Stimulated activated CD8-positive, alpha-beta memory T cell treated with anti-CD3 and anti-CD28 coated beads, Interleukin-2, amount 100 ng/mL, for 48 hours (primary cell): Measurements from ENCODE around the gene OCSTAMP.

ENCODE experiments used
- DNase-seq, 2 donors: peaks; one replicate each; pipeline ENCODE4 v3.0.0-alpha.2; 2020; ENCODE audit warnings: low read depth in 2 of 2

Gene OCSTAMP

DNA sequence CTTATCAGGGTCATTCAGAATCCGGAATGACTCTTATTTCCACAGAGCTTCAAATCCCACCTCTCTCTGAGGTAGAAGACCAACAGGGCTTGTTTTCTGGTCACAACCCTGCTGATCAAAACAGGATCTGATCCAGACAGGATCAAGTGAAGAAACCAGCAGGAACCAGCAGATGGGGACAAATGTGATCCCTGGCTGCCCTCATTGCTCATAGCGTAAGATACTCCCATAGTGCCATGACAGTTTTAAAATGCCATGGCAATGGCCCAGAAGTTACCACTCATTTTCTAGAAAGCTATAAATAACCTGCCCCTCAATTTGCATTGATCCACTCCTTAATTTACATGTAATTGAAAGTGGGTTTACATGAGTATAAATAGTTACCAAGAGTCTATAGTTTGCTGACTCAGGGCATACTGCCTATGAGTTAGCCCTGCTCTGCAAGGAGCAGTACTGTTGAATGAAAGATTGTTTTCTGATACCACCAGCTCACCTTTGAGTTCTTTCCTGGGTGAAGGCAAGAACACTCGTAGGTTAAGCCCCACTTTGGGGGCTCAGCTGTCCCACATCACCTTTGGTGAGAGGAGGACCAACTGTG lies 30.9 kb downstream of the OCSTAMP start:
- DNase-seq, result no peak

DNA sequence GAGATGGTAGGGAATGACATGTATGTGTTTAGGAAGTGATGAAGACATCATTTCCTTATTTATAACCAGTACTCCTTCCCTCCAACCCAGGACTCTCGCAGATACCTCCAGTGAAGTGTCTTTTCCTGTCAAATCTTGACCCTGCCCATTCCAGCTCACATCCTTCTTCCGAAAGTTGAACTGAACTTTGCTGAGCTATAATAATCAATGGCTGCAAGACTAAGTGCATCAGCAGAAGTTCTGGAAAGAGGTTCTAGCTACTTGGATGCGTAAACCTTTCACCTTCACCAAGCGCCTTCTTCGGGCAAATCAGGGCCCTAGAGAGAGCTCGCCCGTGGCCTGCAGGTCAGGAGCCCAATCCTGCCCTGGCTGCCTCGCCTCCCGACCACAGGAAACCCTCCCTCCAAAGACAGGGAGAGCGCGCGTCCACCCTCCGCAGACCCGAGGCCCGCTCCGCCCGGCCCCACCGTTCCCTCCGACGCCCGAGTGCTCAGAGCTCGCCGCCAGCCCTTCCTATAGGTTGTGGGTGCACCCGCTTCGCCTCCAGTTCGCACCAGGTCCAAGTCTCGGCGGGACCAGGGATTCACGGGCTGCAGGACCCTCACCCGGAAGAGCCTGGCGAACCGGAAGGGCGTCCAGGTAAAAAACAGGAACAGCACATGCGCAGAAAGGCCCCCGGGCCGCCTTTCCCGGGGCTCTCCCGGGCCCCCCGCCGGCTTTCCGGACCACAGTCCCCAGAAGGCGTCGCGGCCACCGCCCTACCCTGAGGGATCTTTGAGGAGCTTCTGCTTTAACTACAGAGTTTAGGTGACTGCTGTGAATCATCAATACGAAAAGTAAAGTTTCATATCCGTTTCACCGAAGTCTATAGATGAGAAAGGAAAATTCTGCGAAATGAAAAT lies 37.3 kb downstream of the OCSTAMP start, which contains the start of gene ZNF334:
Gene ZNF334, minus strand, starts transcription at position 617 of the 902 bp plus-strand sequence. CDS start 1,457 bp downstream, outside the sequence.
- DNase-seq, result peak; percentile 41 to 56

DNA sequence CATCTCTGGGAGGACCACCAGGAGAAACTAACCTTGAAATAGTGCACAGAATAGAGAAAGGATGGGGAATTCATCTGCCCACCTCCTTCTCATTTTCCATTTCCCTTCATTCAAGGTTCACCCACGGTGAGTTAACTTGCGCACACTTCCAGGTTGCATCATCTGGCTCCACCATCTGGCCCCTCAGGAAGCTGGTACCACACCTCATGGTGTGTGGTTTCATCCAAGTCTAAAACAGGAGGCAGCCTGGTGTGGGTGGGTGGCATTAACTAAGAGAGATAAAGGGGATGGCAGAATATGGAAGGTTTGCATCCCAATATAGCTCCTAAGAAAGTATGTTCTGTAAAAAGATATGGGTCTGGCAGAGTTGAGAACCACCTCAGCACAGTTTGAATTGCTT lies 40.9 kb downstream of the OCSTAMP start:
- DNase-seq, result no peak

DNA sequence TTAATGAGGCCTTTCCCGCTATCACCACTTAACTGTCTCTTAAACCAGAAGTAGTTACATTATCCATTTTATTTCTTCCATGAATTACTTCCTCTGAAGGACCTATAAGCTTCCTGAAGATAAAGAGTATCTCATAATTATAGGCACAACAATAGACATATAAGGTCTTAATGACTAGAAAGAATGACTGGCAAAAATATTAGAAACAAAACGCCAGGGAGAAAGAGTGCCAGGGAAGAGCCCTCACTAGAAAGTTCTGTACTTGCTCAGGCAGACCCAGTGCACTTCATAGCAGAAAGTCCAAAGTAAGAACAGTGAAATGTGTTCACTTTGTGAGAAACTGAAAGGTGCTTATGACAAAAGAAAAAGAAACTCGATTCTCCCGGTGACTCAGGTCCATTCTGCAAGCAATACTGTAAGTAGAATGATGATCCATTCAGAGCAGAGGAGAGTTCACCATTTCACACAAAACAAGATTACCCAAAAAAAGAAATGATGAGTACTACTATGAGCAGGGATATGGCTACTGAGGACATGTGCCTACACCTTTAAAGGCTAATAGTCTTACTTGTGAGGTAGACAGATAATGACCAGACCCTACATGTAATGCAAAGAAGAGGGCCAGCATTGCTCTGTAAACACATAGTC lies 42.6 kb downstream of the OCSTAMP start:
- no peak for DNase-seq

DNA sequence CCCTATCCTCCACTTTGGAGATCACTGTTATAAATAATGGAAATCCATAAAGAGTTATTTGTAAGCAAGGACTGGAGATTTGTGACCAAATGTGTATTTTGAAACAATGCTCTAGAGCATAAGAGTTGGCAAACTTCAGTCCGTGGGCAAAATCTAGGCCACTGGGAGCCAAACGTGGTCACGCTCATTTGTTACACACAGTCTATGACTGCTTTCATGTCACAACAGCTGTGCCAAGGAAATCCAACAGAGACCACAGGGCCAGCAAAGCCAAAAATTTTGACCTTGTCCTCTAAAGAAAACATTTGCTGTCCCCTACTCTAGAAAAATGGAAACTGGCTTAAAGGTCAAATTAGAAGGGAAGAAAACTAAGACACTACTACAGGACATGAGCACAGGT lies 44.9 kb downstream of the OCSTAMP start:
- DNase-seq, result no peak

DNA sequence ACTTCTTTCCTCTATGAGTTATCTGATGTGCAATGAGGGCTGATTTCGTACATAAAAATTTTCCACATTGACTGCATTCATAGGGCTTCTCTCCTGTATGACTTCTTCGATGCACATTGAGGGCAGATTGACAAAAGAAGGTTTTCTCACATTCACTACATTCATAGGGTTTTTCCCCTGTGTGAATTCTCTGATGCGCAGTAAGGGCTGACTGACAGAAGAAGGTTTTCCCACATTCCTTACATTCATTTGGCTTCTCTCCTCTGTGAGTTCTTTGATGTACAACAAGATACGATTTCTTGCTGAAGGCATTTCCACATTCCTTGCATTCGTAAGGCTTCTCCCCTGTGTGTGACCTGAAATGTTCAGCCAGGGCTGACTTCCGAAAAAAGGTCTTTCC lies 48.5 kb downstream of the OCSTAMP start:
- DNase-seq, result no peak

DNA sequence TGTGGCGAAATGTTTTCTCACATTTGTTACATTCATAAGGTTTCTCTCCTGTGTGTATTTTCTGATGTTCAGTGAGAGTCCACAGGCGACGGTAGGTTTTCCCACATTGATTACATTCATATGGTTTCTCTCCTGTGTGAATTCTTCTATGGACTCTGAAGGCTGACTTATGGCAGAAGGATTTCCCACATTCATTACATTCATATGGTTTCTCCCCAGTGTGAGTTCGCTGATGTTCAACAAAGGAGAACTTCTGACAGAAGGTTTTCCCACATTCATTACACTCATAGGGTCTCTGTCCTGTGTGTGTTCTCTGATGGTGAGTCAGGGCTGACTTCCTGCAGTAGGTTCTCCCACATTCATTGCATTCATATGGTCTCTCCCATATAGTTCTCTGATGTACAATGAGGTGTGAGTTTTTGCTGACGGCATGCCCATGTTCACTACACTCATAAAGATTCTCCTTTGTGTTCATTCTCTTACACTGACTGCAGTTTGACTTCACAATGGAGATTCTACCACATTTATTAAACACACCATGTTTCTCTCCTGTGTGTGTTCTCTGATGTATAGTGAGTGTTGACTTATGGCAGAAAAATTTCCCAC lies 49.0 kb downstream of the OCSTAMP start:
- no peak for DNase-seq

DNA sequence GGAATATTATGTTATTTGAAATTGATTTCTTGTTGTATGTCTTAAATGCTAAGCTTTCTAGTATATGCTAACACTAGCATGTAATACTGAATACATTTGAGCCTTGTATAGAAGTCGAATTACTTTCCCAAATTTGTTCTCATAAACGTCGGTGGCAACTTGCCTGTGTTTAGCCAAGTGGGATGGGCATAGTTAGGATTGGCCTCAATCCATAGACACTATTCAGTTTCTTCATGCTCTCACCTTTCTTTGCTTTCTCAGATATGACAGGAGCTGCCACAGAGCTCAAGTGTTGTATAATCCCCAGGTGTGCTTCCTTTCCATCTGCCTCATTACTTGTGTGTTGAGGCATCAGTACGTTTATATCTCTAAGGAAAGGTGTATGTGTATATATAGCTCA lies 56.4 kb downstream of the OCSTAMP start:
- no peak for DNase-seq

DNA sequence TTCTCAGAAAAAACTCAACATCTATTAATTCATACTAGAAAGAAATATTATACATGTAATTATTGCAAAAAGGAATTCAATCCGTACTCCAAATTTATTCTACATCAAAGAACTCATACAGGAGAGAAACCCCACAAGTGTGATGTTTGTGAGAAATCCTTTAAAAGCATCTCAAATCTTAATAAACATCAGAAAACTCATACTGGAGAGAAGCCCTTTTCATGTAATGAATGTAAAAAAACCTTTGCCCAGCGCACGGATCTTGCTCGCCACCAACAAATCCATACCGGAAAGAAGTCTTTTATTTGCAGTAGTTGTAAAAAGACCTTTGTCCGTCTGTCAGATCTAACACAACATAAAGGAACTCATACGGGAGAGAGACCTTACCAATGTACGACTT lies 59.1 kb downstream of the OCSTAMP start:
- DNase-seq, result no peak
